IgD-negative memory B cell (primary cell): Measurements from ENCODE around the gene TMPRSS3. TPM values are rescaled to one million over a fixed set of nuclear protein-coding genes. Genes with fewer than 3 reads are reported as not detected.

Experiments used
- H3K27ac Mint-ChIP-seq, 3 donors: one replicate each; pipeline ENCODE4 v1.8.0; 2020 to 2022; ENCODE audit warnings: mild to moderate bottlenecking in 3 of 3, mixed read lengths in 3 of 3, moderate library complexity in 1 of 3
- H3K27me3 Mint-ChIP-seq: one replicate; pipeline ENCODE4 v1.8.0; 2021; ENCODE audit warnings: mixed read lengths
- H3K36me3 Mint-ChIP-seq: one replicate; pipeline ENCODE4 v1.8.0; 2020; ENCODE audit warnings: mild to moderate bottlenecking, mixed read lengths
- H3K4me1 Mint-ChIP-seq, 3 donors: one replicate each; pipeline ENCODE4 v1.8.0; 2020 to 2022; ENCODE audit warnings: mixed read lengths in 3 of 3, mild to moderate bottlenecking in 1 of 3
- H3K4me3 Mint-ChIP-seq, 4 donors: one replicate each; pipeline ENCODE4 v1.8.0; 2020 to 2022; ENCODE audit warnings: mild to moderate bottlenecking in 4 of 4, mixed read lengths in 4 of 4, moderate library complexity in 3 of 4
- H3K9me3 Mint-ChIP-seq, 3 donors: one replicate each; pipeline ENCODE4 v1.8.0; 2020 to 2021; ENCODE audit warnings: mixed read lengths in 3 of 3, mild to moderate bottlenecking in 1 of 3
- polyA plus RNA-seq: library from polyadenylated mRNA; unstranded; fragments of 300-500 nt; fragmentation: Illumina TruSeq; gene quantifications from one replicate; pipeline ENCODE4 v1.2.3, GENCODE V29; 2021

Gene TMPRSS3
- polyA plus RNA-seq, 1 donor from 2014 or later: not detected

DNA sequence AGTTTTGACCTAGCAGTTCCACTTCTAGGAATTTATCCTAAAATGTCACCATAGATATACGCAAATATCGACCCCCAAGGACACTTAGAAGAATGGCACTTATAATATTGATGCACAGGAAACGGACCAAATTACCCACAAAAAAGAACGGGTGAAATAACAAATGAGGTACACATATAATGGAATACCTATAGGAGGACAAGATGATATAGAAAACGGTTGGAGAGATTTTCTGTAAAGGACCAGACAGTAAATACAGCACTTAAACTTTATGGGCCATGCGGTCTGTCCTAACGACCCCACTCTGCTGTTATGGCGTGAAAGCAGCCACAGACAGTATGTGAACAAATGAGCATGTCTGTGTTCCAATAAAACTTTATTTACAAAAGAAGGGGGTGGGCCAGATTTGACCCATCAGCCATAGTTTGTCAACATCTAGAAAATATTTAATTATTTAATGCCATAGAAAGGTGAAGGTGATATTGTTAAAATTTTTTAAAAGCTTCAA, 2.4 kb downstream of the TMPRSS3 start:
- Mint-ChIP-seq H3K4me3 (peak overlapping the region in 3 of 4 donors; percentile 1 to 88 (median 10)), H3K36me3 (peaks cover 1% of the 10 kb centered on the region), H3K27ac (peak overlapping the region in 1 of 3 donors; percentile 8), H3K9me3 (no peaks in the 10 kb centered on the region), H3K4me1 (peaks cover 5 to 24% (median 18%) of the 10 kb centered on the region in 3 donors), H3K27me3 (peaks cover 16% of the 10 kb centered on the region)

DNA sequence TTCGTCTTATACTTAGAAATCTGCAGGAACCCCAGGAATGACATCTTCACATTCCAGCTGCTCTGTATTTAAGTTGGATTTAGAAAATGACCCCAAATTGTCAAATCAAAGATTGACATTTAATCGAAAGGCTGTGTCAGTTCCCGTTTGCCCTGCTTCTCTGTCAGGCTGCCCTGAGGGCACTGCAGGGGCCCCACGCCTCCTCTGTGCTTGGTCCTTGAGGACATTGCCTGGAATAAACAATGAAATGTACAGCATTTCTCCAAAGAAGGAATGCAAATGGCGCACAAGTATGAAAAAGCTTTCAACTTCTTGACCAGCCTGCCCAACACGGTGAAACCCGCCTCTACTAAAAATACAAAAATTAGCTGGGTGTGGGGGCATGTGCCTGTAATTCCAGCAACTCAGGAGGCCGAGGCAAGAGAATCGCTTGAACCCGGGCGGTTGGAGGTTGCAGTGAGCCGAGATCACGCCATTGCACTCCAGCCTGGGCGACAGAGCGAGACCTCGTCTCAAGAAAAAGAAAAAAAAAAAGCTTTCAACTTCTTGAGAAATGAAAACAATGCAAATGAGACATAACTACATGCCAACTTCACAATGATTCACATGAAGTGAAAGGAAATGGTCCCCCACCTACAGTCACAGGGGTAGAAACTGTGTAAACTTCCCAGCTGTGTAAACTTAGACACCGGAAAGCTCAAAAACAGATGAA, 3.0 kb downstream of the TMPRSS3 start:
- Mint-ChIP-seq H3K4me1 (peaks cover 5 to 21% (median 15%) of the 10 kb centered on the region in 3 donors), H3K9me3 (no peaks in the 10 kb centered on the region), H3K27me3 (peaks cover 16% of the 10 kb centered on the region), H3K36me3 (peaks cover 1% of the 10 kb centered on the region), H3K4me3 (peak overlapping the region in 3 of 4 donors; percentile 1 to 88 (median 10)), H3K27ac (peak overlapping the region in 1 of 3 donors; percentile 8)

DNA sequence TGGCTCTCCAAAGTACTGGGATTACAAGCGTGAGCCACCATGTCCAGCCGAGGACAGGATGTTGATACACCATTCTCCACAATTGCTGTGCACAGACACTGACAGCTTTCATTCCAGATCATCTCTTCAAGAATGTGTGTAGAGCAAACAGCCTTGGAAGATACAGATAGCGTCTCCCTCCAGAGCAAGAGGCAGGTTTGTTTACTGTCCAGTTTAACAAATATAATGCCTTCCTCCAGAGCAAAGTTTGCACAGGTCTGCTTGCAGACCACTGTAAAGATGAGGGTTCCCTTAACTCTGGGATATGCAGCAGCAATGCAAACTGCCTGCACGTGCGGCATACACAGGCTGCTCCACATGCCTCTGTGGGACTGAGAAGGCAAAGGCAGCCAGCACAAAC, 4.6 kb downstream of the TMPRSS3 start:
- peaks cover 3% of the 10 kb centered on the region for H3K36me3 Mint-ChIP-seq
- H3K9me3 Mint-ChIP-seq: no peaks in the 10 kb centered on the region
- no peak overlapping the region for H3K4me3 Mint-ChIP-seq
- H3K27ac Mint-ChIP-seq: peak overlapping the region in 1 of 3 donors; percentile 73
- H3K27me3 Mint-ChIP-seq: peaks cover 25% of the 10 kb centered on the region
- H3K4me1 Mint-ChIP-seq: peaks cover 10 to 19% (median 16%) of the 10 kb centered on the region in 3 donors

DNA sequence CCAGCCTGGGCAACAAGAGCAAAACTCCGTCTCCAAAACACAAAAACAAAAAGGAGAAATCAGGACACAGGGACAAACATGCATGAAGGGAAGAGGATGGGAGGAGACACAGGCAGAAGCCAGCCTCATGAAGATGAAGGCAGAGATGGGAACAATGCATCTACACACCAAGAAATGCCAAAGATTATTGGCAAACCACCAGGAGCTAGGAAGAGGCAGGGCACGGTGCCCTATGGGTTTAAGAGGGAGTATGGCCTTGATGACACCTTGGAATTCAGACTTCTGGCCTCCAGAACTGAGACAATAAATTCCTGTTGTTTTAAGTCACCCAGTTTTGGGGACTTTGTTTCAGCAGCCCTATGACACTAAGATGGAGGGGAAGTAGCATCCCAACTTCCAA, 5.2 kb downstream of the TMPRSS3 start:
- Mint-ChIP-seq H3K27me3 (peaks cover 25% of the 10 kb centered on the region), H3K36me3 (peaks cover 2% of the 10 kb centered on the region), H3K4me3 (no peak overlapping the region), H3K4me1 (peaks cover 10 to 19% (median 16%) of the 10 kb centered on the region in 3 donors), H3K27ac (no peak overlapping the region), H3K9me3 (no peaks in the 10 kb centered on the region)

DNA sequence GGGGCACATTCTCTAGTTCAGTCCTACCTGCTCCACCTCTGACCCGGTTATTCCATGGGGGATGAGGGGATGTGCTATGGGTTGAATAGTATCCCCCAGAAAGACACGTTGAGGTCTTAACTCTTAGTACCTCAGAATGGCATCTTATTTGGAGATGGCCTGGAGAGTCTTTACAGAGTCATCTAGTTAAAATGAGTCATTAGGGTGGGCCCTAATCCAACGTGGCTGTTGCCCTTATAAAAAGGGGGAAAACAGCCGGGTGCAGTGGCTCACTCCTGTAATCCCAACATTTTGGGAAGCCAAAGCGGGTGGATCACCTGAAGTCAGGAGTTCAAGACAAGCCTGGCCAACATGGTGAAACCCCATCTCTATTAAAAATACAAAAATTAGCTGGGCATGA, 5.7 kb downstream of the TMPRSS3 start:
- Mint-ChIP-seq H3K36me3 (peaks cover 2% of the 10 kb centered on the region), H3K4me1 (peaks cover 10 to 19% (median 18%) of the 10 kb centered on the region in 3 donors), H3K9me3 (no peaks in the 10 kb centered on the region), H3K27ac (no peak overlapping the region), H3K27me3 (peaks cover 25% of the 10 kb centered on the region), H3K4me3 (no peak overlapping the region)

DNA sequence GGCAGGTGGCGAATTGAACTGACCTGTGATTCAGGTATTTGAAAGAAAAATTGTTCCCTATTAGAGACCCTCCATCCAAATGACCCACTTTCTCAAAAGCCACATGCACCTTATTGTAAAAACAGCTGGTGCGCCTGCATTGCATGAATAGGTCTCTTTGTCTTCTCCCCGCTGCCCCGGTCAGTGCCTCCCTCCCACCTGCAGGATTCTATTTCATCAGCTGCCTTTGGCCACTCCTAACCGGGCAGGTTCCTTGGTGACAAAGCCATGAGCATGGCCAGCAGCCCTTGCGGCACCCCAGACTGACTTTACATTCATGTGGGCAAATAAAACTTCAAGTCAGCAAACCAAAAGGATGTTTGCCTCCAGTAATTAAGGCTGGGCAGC, 6.4 kb downstream of the TMPRSS3 start:
- peaks cover 11 to 22% (median 21%) of the 10 kb centered on the region in 3 donors for H3K4me1 Mint-ChIP-seq
- H3K9me3 Mint-ChIP-seq: no peaks in the 10 kb centered on the region
- no peak overlapping the region for H3K27ac Mint-ChIP-seq
- no peak overlapping the region for H3K4me3 Mint-ChIP-seq
- peaks cover 2% of the 10 kb centered on the region for H3K36me3 Mint-ChIP-seq
- peaks cover 25% of the 10 kb centered on the region for H3K27me3 Mint-ChIP-seq

DNA sequence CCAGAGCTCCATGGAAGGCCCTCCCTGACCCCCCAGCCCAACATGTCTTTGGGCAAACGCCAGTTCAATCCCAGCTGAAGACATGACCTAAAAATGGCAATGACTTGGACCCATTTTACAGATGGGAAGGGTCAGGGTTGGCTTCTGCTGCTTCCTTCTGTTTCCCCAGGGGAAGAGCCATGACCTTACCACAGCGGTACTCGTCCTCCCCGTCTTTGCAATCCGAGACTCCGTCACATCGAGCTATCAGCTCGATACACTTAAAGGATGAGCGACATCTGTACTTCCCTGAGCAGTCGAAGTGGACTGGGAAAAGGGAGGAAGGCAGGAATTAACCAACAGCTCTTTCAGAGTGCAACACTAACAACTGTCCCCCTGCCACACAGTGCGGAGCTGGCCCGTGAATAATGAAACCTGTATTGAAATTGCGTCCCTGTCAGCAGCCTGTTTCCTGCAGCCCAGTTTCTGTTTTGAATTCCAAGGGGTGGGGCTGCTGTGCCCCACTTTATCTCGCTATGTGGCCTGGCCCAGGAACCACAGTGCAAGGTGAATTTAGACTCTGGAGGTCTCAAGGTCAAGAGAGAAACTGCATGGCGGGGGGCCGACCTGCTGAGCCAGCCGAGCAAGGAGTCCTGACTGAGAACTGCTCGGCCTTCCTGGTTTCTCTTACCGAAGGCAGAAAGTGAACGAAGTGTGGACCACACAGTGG, 7.0 kb downstream of the TMPRSS3 start:
- Mint-ChIP-seq H3K4me3 (no peak overlapping the region), H3K36me3 (peaks cover 2% of the 10 kb centered on the region), H3K9me3 (no peaks in the 10 kb centered on the region), H3K27me3 (peaks cover 25% of the 10 kb centered on the region), H3K4me1 (peaks cover 15 to 28% (median 25%) of the 10 kb centered on the region in 3 donors), H3K27ac (no peak overlapping the region)

DNA sequence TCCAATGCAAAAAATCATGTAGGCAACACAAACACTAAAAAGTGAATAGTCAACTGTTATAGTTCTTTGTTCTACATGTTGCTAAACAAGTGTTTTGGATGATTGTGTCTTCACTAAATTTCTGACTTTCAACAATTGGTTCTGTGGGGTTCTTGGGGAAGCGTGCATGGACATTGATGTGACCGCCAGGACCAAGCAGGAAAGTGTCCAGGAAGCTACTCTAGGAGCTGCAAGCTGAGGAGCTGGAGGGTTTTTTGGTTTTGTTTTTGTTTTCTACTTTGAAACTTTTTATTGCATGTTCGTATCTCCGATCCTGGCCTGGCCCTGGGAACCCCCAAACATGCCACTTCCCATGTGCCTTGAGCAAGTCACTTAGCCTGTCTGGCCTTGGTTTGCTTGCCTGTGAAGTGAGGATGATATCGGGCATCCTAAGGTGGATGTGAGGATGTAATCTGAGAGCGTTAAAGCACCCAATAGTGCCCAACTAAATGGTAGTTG, 8.0 kb downstream of the TMPRSS3 start:
- no peak overlapping the region for H3K4me3 Mint-ChIP-seq
- H3K36me3 Mint-ChIP-seq: peaks cover 2% of the 10 kb centered on the region
- H3K27me3 Mint-ChIP-seq: peaks cover 23% of the 10 kb centered on the region

DNA sequence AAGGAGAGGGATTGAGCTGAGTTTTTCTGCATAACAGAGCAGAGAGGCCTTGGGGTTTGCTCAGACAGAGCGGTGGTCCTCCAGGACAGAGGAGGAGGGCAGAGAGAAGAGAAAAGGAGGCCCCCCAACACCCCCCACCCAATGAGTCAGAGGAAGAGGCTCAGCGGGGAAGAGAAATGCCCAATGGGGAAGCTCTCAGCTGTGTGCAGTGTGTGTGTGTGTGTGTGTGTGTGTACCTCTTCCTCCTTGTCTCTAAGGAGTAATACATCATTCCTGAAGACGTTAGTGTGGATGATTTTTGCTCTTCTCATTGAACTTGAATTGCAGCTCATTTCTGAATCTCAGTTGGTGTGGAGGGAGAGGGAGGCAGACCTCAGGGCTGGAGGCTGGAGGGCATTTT, 8.7 kb downstream of the TMPRSS3 start:
- Mint-ChIP-seq H3K27ac (no peak overlapping the region), H3K36me3 (peaks cover 2% of the 10 kb centered on the region), H3K4me1 (peaks cover 10 to 19% (median 16%) of the 10 kb centered on the region in 3 donors), H3K27me3 (peaks cover 23% of the 10 kb centered on the region), H3K9me3 (peaks cover 0 to 5% (median 3%) of the 10 kb centered on the region in 3 donors), H3K4me3 (peak overlapping the region in 1 of 4 donors; percentile 22)

More for the DNA sequence above, 8.0 kb downstream of the TMPRSS3 start:
- Mint-ChIP-seq H3K4me1 (peaks cover 10 to 23% (median 18%) of the 10 kb centered on the region in 3 donors), H3K27ac (no peak overlapping the region), H3K9me3 (no peaks in the 10 kb centered on the region)

DNA sequence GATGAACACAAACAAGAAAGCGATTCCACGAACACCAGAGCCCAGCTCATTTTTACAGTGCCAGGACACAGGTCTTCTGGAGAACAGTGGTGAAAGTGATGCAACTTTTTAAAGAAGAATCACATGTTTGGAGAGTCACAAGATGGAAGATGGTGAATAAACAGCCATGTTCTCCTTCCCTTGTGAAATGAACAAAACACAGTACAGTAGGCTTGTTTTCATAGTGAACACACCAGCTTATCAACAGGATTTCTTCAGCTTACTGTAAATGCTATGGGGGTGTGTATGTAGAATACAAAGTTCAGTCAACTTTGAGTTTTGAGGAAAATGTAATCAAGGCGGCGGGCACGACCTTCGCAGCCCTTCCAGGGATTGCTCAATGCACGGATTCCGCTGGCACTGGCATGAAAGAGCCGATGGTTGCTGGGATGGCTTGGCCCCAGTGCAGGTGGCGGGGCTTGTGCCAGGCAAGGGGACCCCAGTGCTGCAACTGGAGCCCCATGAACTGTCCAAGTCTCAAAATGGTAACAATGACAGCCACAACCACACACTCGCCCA, 9.7 kb downstream of the TMPRSS3 start:
- peaks cover 7 to 11% (median 10%) of the 10 kb centered on the region in 3 donors for H3K9me3 Mint-ChIP-seq
- no peak overlapping the region for H3K27ac Mint-ChIP-seq
- peaks cover 2% of the 10 kb centered on the region for H3K36me3 Mint-ChIP-seq
- H3K4me3 Mint-ChIP-seq: no peak overlapping the region
- peaks cover 16% of the 10 kb centered on the region for H3K27me3 Mint-ChIP-seq
- H3K4me1 Mint-ChIP-seq: peaks cover 10 to 16% (median 14%) of the 10 kb centered on the region in 3 donors

DNA sequence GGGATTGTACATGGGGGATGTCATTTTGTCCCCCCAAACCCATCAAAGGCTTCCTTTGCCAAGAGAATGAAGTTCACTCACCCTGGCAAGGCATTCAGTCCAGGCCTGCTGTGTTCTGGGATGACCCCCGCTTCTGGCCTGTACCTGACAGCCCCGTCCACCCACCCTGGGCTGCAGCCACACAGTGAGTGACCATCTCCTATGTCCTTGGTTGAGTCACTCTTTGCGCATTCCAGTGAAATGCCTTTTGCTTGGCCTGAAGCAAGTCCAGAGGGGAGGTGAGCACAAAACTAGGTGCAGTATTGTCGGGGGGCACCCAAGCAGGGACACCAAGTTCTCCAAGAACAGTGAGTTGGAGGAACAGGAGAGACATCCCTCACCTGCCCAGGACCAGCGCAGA, 10.2 kb downstream of the TMPRSS3 start:
- Mint-ChIP-seq H3K4me1 (peaks cover 10 to 16% (median 13%) of the 10 kb centered on the region in 3 donors), H3K27me3 (peaks cover 16% of the 10 kb centered on the region), H3K4me3 (no peak overlapping the region), H3K27ac (no peak overlapping the region), H3K9me3 (peaks cover 7 to 11% (median 10%) of the 10 kb centered on the region in 3 donors), H3K36me3 (peaks cover 2% of the 10 kb centered on the region)

DNA sequence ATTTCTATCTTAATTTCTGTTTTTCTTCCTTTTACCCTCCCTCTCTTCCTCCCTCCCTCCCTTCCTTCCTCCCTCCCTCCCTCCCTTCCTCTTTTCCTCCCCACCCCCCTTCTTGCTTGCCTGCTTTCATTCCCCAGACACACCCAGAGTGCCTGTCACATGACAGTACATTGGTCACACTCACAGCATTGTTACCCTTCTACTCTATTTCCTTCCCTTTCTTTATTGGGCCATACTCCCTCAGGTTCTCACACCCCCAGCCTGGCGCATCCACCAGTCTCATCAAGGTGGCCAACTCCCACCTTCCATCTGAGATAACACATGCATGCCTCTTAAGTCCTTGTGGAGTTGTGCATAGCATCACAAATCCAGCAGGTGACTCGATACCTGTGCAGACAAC, 10.9 kb downstream of the TMPRSS3 start:
- peaks cover 17% of the 10 kb centered on the region for H3K27me3 Mint-ChIP-seq
- H3K9me3 Mint-ChIP-seq: peaks cover 7 to 11% (median 10%) of the 10 kb centered on the region in 3 donors
- peaks cover 2% of the 10 kb centered on the region for H3K36me3 Mint-ChIP-seq
- peak overlapping the region in 2 of 3 donors; percentile 17 to 71 for H3K27ac Mint-ChIP-seq
- H3K4me3 Mint-ChIP-seq: peak overlapping the region in 2 of 4 donors; percentile 6 to 78
- peaks cover 10 to 16% (median 11%) of the 10 kb centered on the region in 3 donors for H3K4me1 Mint-ChIP-seq

DNA sequence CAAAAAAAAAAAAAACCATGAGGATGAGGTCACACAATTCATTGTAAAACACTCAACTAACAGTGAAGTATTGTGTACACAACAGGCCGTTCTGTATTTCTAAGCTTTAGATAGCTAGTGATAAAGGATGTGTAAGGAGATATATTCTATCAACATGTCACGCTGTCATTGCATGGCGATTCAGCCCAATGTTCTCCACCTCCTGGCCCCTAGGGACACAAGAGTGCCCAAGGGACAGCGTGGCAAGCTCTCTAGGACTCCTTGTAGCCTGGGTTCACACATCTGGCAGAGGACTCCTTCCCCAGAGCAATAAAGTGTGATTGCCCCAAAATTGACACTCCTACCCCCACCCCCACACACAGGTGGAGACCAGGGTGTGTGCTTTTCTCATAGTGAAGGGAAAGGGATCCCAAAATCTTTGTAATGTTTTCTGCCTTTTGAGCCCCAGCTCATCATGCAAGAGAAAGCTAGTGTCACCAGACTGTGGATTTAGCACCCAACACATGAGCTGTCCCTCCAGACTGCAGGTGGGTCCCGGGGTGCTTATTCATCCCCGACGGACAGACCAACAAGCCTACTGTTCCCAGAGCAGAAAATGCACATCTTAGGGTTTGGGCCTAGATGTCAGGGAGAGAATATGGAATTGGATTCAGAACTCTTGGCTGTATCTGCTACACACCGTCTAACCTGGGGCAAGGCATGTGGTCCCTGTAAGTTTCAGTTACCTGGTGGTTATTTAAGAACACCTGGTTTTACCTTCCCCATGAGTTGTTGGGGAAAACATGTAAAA, 11.5 kb downstream of the TMPRSS3 start:
- Mint-ChIP-seq H3K27me3 (peaks cover 20% of the 10 kb centered on the region), H3K9me3 (peaks cover 7 to 11% (median 10%) of the 10 kb centered on the region in 3 donors), H3K4me3 (peak overlapping the region in 2 of 4 donors; percentile 47 to 58), H3K27ac (no peak overlapping the region), H3K36me3 (peaks cover 2% of the 10 kb centered on the region), H3K4me1 (peaks cover 14 to 16% (median 14%) of the 10 kb centered on the region in 3 donors)

DNA sequence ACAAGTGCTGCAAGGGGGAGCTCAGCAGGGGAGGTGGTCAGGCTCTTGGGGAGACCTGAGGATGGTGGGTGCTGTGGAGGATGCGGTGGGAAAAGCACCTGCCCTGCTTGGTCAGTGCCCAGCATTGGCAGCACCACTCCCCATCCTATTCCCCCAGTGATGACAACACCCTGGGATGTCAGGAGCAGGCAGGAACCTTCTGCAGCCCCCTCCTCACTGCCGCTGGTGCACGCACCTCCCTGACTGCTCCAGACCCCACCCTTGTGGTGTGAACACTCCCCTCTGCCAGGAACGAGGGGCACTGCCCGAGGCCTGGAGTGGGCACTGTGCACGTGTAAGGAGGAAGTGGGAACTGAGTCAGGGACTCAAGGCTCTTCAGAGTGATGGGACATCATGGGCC, 12.5 kb downstream of the TMPRSS3 start:
- peaks cover 2% of the 10 kb centered on the region for H3K36me3 Mint-ChIP-seq
- H3K4me3 Mint-ChIP-seq: no peak overlapping the region
- H3K27me3 Mint-ChIP-seq: peaks cover 15% of the 10 kb centered on the region
- peaks cover 16% of the 10 kb centered on the region in 3 donors for H3K4me1 Mint-ChIP-seq
- no peak overlapping the region for H3K27ac Mint-ChIP-seq
- H3K9me3 Mint-ChIP-seq: peaks cover 7 to 11% (median 10%) of the 10 kb centered on the region in 3 donors
